ENCODE data around the gene PAK1. TPM values are rescaled to one million over a fixed set of nuclear protein-coding genes. Genes with fewer than 3 reads are reported as not detected.

Gene PAK1
- total and polyA plus RNA-seq, 2 of the 4 experiments (the other 2 are of a cell fraction) = 34.3 to 60.6 TPM

DNA sequence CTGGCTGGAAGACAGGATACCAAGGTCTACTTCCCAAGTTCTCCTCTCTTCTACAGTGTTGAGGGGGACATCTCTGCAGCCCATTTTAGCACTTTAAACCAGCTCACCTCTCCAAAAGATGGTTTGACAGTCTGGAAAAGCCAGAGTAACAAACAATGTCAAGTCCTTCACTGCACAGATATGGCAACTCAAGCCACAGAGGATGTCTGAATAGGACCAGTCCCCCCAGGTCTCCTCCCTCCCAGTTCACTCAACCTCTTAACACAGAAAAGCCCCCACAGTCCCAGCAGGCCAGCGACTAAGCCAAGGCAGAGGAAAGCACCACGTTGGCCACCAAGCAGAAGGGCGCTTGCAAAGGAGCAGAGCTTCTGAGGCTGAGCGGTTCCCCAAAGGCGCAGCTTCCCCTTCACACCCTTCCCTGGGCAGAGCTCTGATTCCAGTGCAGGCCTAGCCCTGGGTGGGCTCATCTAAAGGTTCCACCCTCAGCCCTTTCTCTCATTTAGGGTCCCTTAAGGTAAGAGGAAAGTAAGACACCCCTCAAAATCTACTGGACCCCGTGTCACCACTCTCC is 62.7 kb downstream of the PAK1 start:
- POLR2A ChIA-PET (ENCODE audit: unreplicated experiment) = interaction anchor here (0.6 kb wide), 1 partner anchor 214 kb away, joined by 3 read pairs; no protein-coding TSS in a partner anchor

More for the DNA sequence above, 62.7 kb downstream of the PAK1 start:
- in situ Hi-C loops (cut with MboI; ENCODE audit: low sequenced_read_pairs) = no loop called here
- H3K9me1 ChIP-seq (ENCODE audit: insufficient read depth, low read length) = peaks cover 13% of the 10 kb centered on the region
- CTCF ChIA-PET = interaction anchor here (0.5 to 1.0 kb wide), 2 partner anchors 69 to 216 kb away, joined by 4 read pairs; no protein-coding TSS in a partner anchor
- ATAC-seq (ENCODE audit: low read depth) (peak; percentile 59), DNase-seq (peak; percentile 30)
- H4K20me1 ChIP-seq (ENCODE audit: insufficient read depth, low read length) = peaks cover 5% of the 10 kb centered on the region; the same call in 1 of the 2 replicates
- WGBS, 2 experiments (ENCODE audit: extremely low coverage in 2 of 2, insufficient read length in 1 of 2) = 0% methylated on average over 1 of the region's 6 CpGs; no CpG with 5 or more reads in 1 of the 2 experiments
- H4K5ac ChIP-seq (ENCODE audit: low read depth, low read length) = peak overlapping the region; percentile 19; the same call in 1 of the 2 replicates
- peak overlapping the region; percentile 84 for H2AK9ac ChIP-seq (replicated peaks; ENCODE audit: low read depth, low read length, poor library complexity)
- peaks cover 9 to 56% of the 10 kb centered on the region in 2 experiments for H3K79me1 ChIP-seq (ENCODE audit: low read depth in 1 of 2, low read length in 2 of 2)
- H3K36me3 ChIP-seq (ENCODE audit: control insufficient read depth, insufficient read depth, low read length) = no peaks in the 10 kb centered on the region
- no peaks in the 10 kb centered on the region for H3K27me3 ChIP-seq (ENCODE audit: control insufficient read depth, insufficient read depth, low read length)
- peak overlapping the region; percentile 17 to 68; a peak in 2 of 4 replicates for H4K8ac ChIP-seq (ENCODE audit: low read depth in 2 of 2, low read length in 2 of 2)
- peak overlapping the region; percentile 64; the same call in 1 of the 2 replicates for H2BK120ac ChIP-seq (ENCODE audit: low read depth, low read length)
- H2AK5ac ChIP-seq (ENCODE audit: low read depth, low read length) = peak overlapping the region; percentile 41; the same call in 1 of the 2 replicates
- peak overlapping the region; percentile 73 for H3K4me3 ChIP-seq (ENCODE audit: insufficient read depth, low read depth, low read length)
- BruUV-seq (replicated peaks) = no TSS peak
- no peaks in the 10 kb centered on the region for H3K9me3 ChIP-seq (ENCODE audit: control insufficient read depth, insufficient read depth, low read length)
- no peak overlapping the region for H4K91ac ChIP-seq (ENCODE audit: insufficient read depth, low read depth, low read length)
- intact Hi-C loops (cut with micrococcal nuclease) = loop anchor here (5.0 to 10.0 kb wide), 2 partner anchors 176 to 214 kb away; no protein-coding TSS in a partner anchor
- 0 out of 3 replicates have a peak overlapping the region, but pooled peaks have one; percentile 5 for H2BK15ac ChIP-seq (ENCODE audit: low read depth, low read length)
- H3K9ac ChIP-seq (ENCODE audit: low read depth, low read length) = peak overlapping the region; percentile 58
- TF ChIP-seq MXI1 (IDR thresholded peaks at IDR 0.05; ENCODE audit: borderline replicate concordance, low read depth, low read length) (no peak), POLR2A (IDR thresholded peaks at IDR 0.05; ENCODE audit: low read depth, low read length) (no peak), BHLHE40 (IDR thresholded peaks at IDR 0.05; ENCODE audit: low read depth, low read length) (no peak), RAD21 (IDR thresholded peaks at IDR 0.05; ENCODE audit: low read length) (no peak), SMC3 (IDR thresholded peaks at IDR 0.05; ENCODE audit: low read depth, low read length) (no peak), CEBPB (IDR thresholded peaks at IDR 0.05; ENCODE audit: low read depth, low read length) (no peak), MAZ (IDR thresholded peaks at IDR 0.05; ENCODE audit: borderline replicate concordance, low read depth, low read length) (no peak)
- peak overlapping the region; percentile 64 for H3K14ac ChIP-seq (replicated peaks; ENCODE audit: low read depth, low read length)
- dilution Hi-C loops (cut with HindIII; ENCODE audit: low sequenced_read_pairs, unreplicated experiment) = no loop called here
- peak overlapping the region; percentile 73 for H3K4me2 ChIP-seq (ENCODE audit: low read depth, low read length)
- H3K56ac ChIP-seq (ENCODE audit: extremely low read depth, insufficient read depth, low read length) = no peak overlapping the region
- H3K18ac ChIP-seq (ENCODE audit: low read depth, low read length) = no peak overlapping the region
- H2BK20ac ChIP-seq (ENCODE audit: low read depth, low read length) = no peak overlapping the region
- peak overlapping the region; percentile 35; the same call in 1 of the 2 replicates for H3K27ac ChIP-seq (ENCODE audit: insufficient read depth, low read length)
- H2BK5ac ChIP-seq (ENCODE audit: low read depth, low read length, poor library complexity, severe bottlenecking) = peak overlapping the region; percentile 12
- peaks cover 14% of the 10 kb centered on the region for H3K4me1 ChIP-seq (ENCODE audit: control insufficient read depth, insufficient read depth, low read length)
- H2AFZ ChIP-seq (replicated peaks; ENCODE audit: low read length, poor library complexity) = peak overlapping the region; percentile 95
- peak overlapping the region; percentile 95 for H3K23ac ChIP-seq (ENCODE audit: low read depth, low read length)
- peak overlapping the region; percentile 61; the same call in 1 of the 2 replicates for H3K4ac ChIP-seq (ENCODE audit: low read depth, low read length)

All from IMR-90 (cell line).